Measurements from ENCODE around the gene ATXN1L. TPM values are rescaled to one million over a fixed set of nuclear protein-coding genes. Genes with fewer than 3 reads are reported as not detected.
A peak's percentile ranks its signal among the peaks of the same experiment; 100 is the strongest.
"Not testable (repeated sequence)": the region's sequence is repeated elsewhere in the genome, so short reads cannot be mapped to it uniquely, and the experiment has no call there.

The ATXN1L gene
- total RNA-seq, 6 donors from 2014 or later = 22.0 to 31.2 (median 29.1) TPM

DNA sequence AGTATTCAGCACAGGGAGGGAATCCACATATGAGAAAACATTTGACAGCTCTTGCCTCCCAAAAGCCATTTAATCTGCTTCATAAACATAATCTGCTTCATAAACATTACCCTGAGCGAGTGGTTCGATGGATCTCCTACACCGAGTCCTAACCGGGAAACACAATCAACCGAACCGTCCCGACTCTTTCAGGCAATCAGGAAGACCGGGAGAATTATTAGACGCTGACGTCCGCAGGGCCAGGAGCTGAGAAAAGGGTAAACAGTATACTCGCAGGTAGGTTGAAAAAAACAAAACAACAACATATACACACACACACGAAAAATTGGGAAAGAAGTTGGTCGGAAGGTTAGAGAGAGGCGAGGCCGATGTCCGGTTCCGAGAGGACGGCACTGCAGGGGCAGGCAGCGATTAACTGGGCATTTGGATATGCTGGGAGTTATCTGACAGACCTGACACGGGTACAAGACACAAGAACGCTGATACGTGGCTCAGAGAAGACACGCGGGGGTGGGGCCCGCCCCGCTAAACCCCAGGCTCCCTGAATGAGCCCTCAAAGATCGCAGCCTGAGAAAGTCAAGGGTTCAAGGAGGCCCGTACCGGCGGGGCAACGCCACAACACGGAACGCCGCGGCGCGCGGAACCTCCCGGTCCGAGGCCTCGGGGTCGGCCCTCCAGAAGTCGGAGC is 37.7 kb upstream of the ATXN1L start:
- Histone ChIP-seq H3K27ac (peak overlapping the region; percentile 96 to 99 (median 98)), H3K4me3 (peak overlapping the region; percentile 70 to 100 (median 90)), H3K36me3 (peaks cover 0 to 14% (median under 1%) of the 10 kb centered on the region in 4 donors), H3K4me1 (peaks cover 23 to 42% (median 33%) of the 10 kb centered on the region in 4 donors), H3K27me3 (no peaks in the 10 kb centered on the region), H3K9me3 (no peaks in the 10 kb centered on the region)
- DNase-seq (peak in 1 of 2 donors; percentile 34), ATAC-seq (ENCODE audit: low FRiP score in 2 of 2) (peak; percentile 3 to 68)
- 1% methylated on average over 26 to 44 of the region's 44 CpGs for WGBS, 2 donors
- TF ChIP-seq POLR2A (IDR thresholded peaks at IDR 0.05) = no peak
- TF ChIP-seq POLR2AphosphoS5 (IDR thresholded peaks at IDR 0.05) = no peak
- TF ChIP-seq EP300 (IDR thresholded peaks at IDR 0.05) = no peak
- TF ChIP-seq, protein P1, sequence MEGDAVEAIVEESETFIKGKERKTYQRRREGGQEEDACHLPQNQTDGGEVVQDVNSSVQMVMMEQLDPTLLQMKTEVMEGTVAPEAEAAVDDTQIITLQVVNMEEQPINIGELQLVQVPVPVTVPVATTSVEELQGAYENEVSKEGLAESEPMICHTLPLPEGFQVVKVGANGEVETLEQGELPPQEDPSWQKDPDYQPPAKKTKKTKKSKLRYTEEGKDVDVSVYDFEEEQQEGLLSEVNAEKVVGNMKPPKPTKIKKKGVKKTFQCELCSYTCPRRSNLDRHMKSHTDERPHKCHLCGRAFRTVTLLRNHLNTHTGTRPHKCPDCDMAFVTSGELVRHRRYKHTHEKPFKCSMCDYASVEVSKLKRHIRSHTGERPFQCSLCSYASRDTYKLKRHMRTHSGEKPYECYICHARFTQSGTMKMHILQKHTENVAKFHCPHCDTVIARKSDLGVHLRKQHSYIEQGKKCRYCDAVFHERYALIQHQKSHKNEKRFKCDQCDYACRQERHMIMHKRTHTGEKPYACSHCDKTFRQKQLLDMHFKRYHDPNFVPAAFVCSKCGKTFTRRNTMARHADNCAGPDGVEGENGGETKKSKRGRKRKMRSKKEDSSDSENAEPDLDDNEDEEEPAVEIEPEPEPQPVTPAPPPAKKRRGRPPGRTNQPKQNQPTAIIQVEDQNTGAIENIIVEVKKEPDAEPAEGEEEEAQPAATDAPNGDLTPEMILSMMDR (IDR thresholded peaks at IDR 0.05) = no peak

DNA sequence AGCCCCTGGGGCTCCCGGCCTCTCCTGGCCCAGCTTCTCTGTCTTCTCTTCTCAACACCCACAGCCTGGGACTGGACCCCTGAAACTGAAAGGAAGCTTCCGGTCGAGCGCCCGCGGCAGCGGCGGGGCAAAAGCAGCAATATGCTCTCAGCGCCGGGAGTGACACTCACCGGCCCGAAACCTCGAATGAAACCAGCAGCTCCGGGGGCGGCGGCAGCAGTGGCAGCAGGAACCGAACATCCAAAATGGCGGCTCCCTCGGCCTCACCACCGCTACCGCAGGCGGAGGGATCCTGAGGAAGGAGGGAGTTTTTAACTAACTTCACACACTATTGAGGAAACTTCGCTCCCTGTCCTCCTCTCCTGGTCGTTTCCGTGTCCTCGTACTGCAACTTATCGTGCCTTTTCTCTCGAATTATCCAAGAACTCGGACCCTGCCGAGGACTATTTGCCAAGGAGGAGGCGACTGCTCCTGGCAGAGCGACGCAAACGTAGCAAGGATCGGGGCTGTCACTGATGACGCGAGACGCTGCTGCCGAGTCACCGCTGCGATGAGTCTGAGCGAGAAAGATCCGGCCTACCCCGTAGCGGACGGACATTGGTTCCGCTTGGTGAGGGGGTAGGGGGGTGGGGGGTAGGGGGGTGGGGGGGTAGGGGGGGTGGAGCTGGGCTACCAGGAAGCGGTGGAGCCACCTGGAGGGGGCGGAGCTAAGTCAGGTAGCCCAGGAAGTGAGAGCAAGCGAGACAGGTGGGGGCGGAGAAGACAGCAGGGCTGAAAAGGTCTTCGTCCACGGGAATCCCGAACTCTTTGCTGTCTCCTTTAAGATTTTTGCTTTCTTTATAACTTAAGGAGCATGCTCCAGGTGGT is 37.0 kb upstream of the ATXN1L start, which contains the start of gene AP1G1:
TSS of gene AP1G1 (minus strand) at position 242 of the 867 bp plus-strand sequence. CDS start 19,355 bp downstream, outside the sequence.
- peak; percentile 93 to 97 for DNase-seq
- no peaks in the 10 kb centered on the region for H3K9me3 ChIP-seq
- peak within 1 kb of the TSS; percentile 70 to 100 (median 90) for H3K4me3 ChIP-seq
- no peaks in the 10 kb centered on the region for H3K27me3 ChIP-seq
- TF ChIP-seq POLR2AphosphoS5 (IDR thresholded peaks at IDR 0.05) (peak; percentile 85 to 89), POLR2A (IDR thresholded peaks at IDR 0.05) (peak in 3 of 4 donors; percentile 63 to 89 (median 63)), EP300 (IDR thresholded peaks at IDR 0.05) (no peak)
- TF ChIP-seq, protein P1 (IDR thresholded peaks at IDR 0.05) = peak in 2 of 6 experiments; percentile 10 to 16
- 0 to 1% methylated on average over 36 to 40 of the region's 54 CpGs for WGBS, 2 donors
- peaks cover 23 to 42% (median 33%) of the 10 kb centered on the region in 4 donors for H3K4me1 ChIP-seq
- ATAC-seq (ENCODE audit: low FRiP score in 2 of 2) = peak; percentile 98 to 99
- peaks cover 0 to 14% (median 0%) of the 10 kb centered on the region in 4 donors for H3K36me3 ChIP-seq
- H3K27ac ChIP-seq = peak within 1 kb of the TSS; percentile 96 to 99 (median 98)

DNA sequence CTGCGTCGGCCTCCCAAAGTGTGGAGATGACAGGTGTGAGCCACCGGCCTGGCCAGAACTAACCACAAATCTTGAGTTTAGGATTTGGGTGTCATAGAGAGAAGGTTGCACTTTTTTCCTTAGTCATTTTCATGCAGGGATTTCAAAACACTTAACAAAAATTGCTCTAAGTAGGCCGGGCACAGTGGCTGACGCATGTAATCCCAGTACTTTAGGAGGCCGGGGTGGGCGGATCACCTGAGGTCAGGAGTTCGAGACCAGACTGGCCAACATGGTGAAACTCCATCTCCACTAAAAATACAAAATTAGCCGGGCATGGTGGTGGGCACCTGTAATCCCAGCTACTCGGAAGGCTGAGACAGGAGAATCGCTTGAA is 35.6 kb upstream of the ATXN1L start:
- WGBS, 2 donors = 69 to 82% methylated on average over 11 of the region's 11 CpGs
- DNase-seq = peak in 1 of 2 donors; percentile 43
- not testable (repeated sequence) for H3K36me3 ChIP-seq; ATAC-seq (ENCODE audit: low FRiP score in 2 of 2); H3K27me3 ChIP-seq; H3K9me3 ChIP-seq; H3K4me3 ChIP-seq
- Histone ChIP-seq H3K27ac (peak overlapping the region; percentile 96 to 99 (median 98)), H3K4me1 (peaks cover 23 to 36% (median 29%) of the 10 kb centered on the region in 4 donors)

- H3K27ac ChIP-seq = no peak overlapping the region
Observed at GRCh38 chr16:71811261-71811803, 34.4 kb upstream of the ATXN1L start.

GRCh38 chr16:71817155-71817500 is 28.6 kb upstream of the ATXN1L start:
- ATAC-seq (ENCODE audit: low FRiP score in 2 of 2); H3K4me1 ChIP-seq: not testable (repeated sequence)

More at GRCh38 chr16:71811261-71811803, 34.4 kb upstream of the ATXN1L start:
- H3K27me3 ChIP-seq = no peaks in the 10 kb centered on the region
- DNase-seq = no peak
- TF ChIP-seq POLR2A (IDR thresholded peaks at IDR 0.05) (no peak), EP300 (IDR thresholded peaks at IDR 0.05) (no peak), POLR2AphosphoS5 (IDR thresholded peaks at IDR 0.05) (no peak)
- TF ChIP-seq, protein P1 (IDR thresholded peaks at IDR 0.05) = no peak
- no peak for ATAC-seq (ENCODE audit: low FRiP score in 2 of 2)
- H3K4me1 ChIP-seq = peaks cover 14 to 26% (median 19%) of the 10 kb centered on the region in 4 donors
- no peak overlapping the region for H3K4me3 ChIP-seq
- H3K9me3 ChIP-seq = no peaks in the 10 kb centered on the region
- WGBS, 2 donors = 62 to 64% methylated on average over 5 of the region's 5 CpGs
- H3K36me3 ChIP-seq = peaks cover 0 to under 1% (median 0%) of the 10 kb centered on the region in 4 donors

More at GRCh38 chr16:71817155-71817500, 28.6 kb upstream of the ATXN1L start:
- H3K27me3 ChIP-seq, H3K36me3 ChIP-seq, H3K9me3 ChIP-seq, H3K4me3 ChIP-seq, DNase-seq: not testable (repeated sequence)
- H3K27ac ChIP-seq = peak overlapping the region in 3 of 4 donors; percentile 7 to 51 (median 49)
- WGBS, 2 donors = 81 to 87% methylated on average over 10 of the region's 10 CpGs

Data from upper lobe of left lung (tissue), 6 donors.